ENCODE data around the gene FAM53A. TPM values are rescaled to one million over a fixed set of nuclear protein-coding genes. Genes with fewer than 3 reads are reported as not detected.

Gene FAM53A
- total RNA-seq, 1 donor from 2014 or later = 1.8 TPM

DNA sequence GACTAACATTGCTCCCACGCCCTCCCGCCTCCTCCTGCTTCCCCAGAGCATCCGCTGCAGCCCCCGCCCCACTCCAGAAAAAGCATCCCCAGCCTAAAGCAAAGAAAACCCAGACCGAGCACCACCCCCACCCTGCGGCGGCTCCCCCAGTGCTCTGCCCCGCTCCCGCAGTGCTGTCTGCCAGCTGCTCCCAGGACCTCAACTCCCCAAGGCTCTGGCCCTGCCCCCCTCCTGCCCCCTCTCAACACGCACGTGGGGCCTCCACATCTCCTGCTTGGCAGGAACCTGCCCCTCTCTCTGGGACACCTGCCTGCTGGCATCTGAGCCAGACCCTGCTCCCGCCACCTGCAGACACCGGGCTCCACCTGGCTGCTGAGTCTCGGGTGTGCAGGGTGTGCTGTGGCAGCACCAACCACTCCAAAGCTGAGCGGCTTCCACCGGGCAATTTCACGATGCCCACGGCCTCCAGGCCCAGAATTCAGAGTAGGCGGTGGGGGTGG is 79.4 kb downstream of the FAM53A start:
- Mint-ChIP-seq H3K27ac (ENCODE audit: unreplicated experiment) (no peak overlapping the region), H3K4me3 (ENCODE audit: unreplicated experiment) (no peak overlapping the region), H3K27me3 (ENCODE audit: unreplicated experiment) (peaks cover 11% of the 10 kb centered on the region), H3K9me3 (ENCODE audit: unreplicated experiment) (no peaks in the 10 kb centered on the region), H3K4me1 (ENCODE audit: unreplicated experiment) (no peaks in the 10 kb centered on the region), H3K36me3 (ENCODE audit: low read depth, unreplicated experiment) (no peaks in the 10 kb centered on the region)
- TF ChIP-seq, protein P1, sequence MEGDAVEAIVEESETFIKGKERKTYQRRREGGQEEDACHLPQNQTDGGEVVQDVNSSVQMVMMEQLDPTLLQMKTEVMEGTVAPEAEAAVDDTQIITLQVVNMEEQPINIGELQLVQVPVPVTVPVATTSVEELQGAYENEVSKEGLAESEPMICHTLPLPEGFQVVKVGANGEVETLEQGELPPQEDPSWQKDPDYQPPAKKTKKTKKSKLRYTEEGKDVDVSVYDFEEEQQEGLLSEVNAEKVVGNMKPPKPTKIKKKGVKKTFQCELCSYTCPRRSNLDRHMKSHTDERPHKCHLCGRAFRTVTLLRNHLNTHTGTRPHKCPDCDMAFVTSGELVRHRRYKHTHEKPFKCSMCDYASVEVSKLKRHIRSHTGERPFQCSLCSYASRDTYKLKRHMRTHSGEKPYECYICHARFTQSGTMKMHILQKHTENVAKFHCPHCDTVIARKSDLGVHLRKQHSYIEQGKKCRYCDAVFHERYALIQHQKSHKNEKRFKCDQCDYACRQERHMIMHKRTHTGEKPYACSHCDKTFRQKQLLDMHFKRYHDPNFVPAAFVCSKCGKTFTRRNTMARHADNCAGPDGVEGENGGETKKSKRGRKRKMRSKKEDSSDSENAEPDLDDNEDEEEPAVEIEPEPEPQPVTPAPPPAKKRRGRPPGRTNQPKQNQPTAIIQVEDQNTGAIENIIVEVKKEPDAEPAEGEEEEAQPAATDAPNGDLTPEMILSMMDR (IDR thresholded peaks at IDR 0.05; ENCODE audit: unreplicated experiment) = no peak
- DNase-seq (ENCODE audit: low spot score) = no peak

DNA sequence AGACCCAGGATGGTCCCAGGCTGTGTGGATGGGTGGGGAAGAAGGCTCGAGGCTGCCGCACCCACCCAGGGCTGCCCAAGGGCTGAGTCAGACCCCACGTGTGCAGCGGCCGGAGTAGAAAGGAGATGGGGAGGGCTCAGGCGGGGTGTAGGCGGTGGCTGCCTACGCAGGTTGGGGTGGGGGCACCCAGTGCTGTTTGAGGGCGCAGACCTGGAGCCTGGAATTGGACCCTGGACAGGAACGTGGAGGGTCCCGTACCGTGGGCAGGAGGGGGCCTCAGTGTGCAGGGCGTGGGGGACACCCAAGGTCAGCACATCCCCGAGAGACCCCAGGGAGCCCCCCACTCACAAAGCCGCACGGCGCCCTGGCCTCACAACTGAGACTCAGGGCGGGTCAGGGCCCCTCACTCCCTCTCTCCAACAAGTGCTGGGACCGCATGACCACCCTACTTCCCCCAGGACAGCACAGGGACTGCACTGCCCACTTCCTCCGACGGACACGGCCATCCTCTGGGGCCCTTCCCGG is 79.9 kb downstream of the FAM53A start:
- TF ChIP-seq, protein P1 (IDR thresholded peaks at IDR 0.05; ENCODE audit: unreplicated experiment) = no peak
- Mint-ChIP-seq H3K9me3 (ENCODE audit: unreplicated experiment) (no peaks in the 10 kb centered on the region), H3K4me3 (ENCODE audit: unreplicated experiment) (no peak overlapping the region), H3K36me3 (ENCODE audit: low read depth, unreplicated experiment) (no peaks in the 10 kb centered on the region), H3K4me1 (ENCODE audit: unreplicated experiment) (no peaks in the 10 kb centered on the region), H3K27me3 (ENCODE audit: unreplicated experiment) (peaks cover 8% of the 10 kb centered on the region), H3K27ac (ENCODE audit: unreplicated experiment) (no peak overlapping the region)
- no peak for DNase-seq (ENCODE audit: low spot score)

DNA sequence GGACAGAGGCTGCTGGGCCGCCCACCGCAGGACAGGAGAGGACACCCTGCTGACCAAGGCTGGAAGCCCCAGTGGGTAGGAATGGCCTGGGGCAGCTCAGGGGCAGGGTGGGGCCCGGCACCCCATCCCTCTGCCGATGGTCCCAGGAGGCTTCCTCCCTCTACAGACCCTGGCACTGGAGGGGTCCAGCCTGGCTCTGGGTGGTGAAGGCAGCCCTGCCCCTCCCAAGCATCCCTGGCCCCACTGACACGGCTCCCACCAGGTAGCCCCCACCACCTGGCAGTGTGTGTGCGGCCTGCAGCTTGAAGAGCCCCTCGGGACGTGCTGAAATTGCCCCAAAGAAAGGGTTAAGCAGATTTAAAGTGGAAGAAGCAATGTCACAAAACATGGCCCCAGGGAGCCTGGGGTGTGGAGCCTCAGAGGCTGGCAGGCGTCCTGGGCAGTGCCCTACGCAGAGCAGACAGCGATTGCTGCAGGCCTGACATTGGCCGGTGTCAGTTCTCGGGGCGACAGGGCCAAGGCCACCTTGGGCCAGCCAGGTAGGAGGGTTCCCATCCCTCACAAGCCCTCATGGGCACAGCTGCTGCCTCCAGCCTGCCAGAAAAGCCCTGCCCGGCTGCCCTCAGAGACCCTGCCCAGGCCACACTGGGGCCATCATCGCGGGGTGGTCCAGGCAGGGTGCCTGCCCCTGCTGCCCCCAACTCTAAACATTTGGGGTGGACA is 80.5 kb downstream of the FAM53A start:
- H3K9me3 Mint-ChIP-seq (ENCODE audit: unreplicated experiment) = no peaks in the 10 kb centered on the region
- peaks cover 9% of the 10 kb centered on the region for H3K27me3 Mint-ChIP-seq (ENCODE audit: unreplicated experiment)
- no peak overlapping the region for H3K27ac Mint-ChIP-seq (ENCODE audit: unreplicated experiment)
- DNase-seq (ENCODE audit: low spot score) = no peak
- H3K36me3 Mint-ChIP-seq (ENCODE audit: low read depth, unreplicated experiment) = no peaks in the 10 kb centered on the region
- TF ChIP-seq, protein P1 (IDR thresholded peaks at IDR 0.05; ENCODE audit: unreplicated experiment) = no peak
- peaks cover under 1% of the 10 kb centered on the region for H3K4me1 Mint-ChIP-seq (ENCODE audit: unreplicated experiment)
- no peak overlapping the region for H3K4me3 Mint-ChIP-seq (ENCODE audit: unreplicated experiment)

DNA sequence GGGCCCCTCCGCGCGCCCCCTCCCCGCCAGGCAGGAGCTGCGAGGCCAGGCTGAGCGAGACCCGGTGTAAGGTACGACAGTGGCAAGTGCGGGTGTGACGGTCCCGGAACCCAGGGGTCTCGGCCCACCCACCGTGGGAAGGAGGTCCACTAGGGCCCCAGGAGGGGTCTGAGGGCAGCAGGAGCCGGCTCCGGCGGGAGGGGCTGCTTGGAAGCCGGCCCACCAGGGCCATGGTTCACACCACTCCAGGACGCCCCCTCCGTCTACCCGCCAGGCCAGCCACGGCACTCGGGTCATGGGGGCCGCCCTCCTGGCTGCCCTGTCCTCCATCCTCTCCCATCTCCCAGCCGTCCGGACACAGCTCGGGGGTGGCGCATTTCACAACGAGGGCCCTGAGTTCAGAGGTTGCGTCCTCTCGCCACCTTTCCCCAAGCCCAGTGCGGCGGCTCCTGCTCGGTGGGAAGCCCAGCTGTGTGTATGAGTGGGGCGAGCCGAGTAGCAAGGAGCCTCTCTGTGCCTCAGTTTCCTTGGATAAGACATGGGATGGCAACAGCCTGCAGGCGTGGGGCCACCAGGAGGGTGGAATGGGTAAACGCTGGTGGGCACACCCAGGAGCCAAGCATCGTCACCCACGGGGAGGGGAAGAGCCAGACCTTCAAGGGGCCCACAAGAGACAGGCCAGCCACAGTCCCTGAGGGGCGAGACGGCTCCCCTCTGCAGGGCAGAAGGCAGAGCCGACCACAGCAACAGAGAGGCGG is 81.3 kb downstream of the FAM53A start:
- TF ChIP-seq, protein P1 (IDR thresholded peaks at IDR 0.05; ENCODE audit: unreplicated experiment) = no peak
- Mint-ChIP-seq H3K27ac (ENCODE audit: unreplicated experiment) (no peak overlapping the region), H3K27me3 (ENCODE audit: unreplicated experiment) (peaks cover 9% of the 10 kb centered on the region), H3K4me1 (ENCODE audit: unreplicated experiment) (peaks cover 2% of the 10 kb centered on the region), H3K36me3 (ENCODE audit: low read depth, unreplicated experiment) (no peaks in the 10 kb centered on the region), H3K4me3 (ENCODE audit: unreplicated experiment) (no peak overlapping the region), H3K9me3 (ENCODE audit: unreplicated experiment) (no peaks in the 10 kb centered on the region)
- no peak for DNase-seq (ENCODE audit: low spot score)
